Measurements from ENCODE around the gene ARHGAP12. TPM values are rescaled to one million over a fixed set of nuclear protein-coding genes. Genes with fewer than 3 reads are reported as not detected.

Gene ARHGAP12
- total RNA-seq, 1 donor from 2014 or later: 68.9 TPM

- H3K9ac ChIP-seq: no peak overlapping the region
- peak; percentile 48 for DNase-seq (ENCODE audit: low spot score)
- H3K27ac Mint-ChIP-seq: no peak overlapping the region
Observed at GRCh38 chr10:31803606-31804351, 124.9 kb downstream of the ARHGAP12 start.

GRCh38 chr10:31799181-31799580 is 129.4 kb downstream of the ARHGAP12 start:
- Mint-ChIP-seq H3K36me3 (peaks cover 4% of the 10 kb centered on the region), H3K27me3 (ENCODE audit: insufficient read depth, low read depth) (no peaks in the 10 kb centered on the region), H3K27ac (no peak overlapping the region), H3K4me1 (peaks cover 4% of the 10 kb centered on the region), H3K9me3 (no peaks in the 10 kb centered on the region), H3K4me3 (no peak overlapping the region)
- no peaks in the 10 kb centered on the region for H3K36me3 ChIP-seq
- H2AFZ ChIP-seq (replicated peaks): no peak overlapping the region
- peaks cover 4% of the 10 kb centered on the region for H3K4me1 ChIP-seq
- no peak for DNase-seq (ENCODE audit: low spot score)
- no peaks in the 10 kb centered on the region for H3K9me3 ChIP-seq (ENCODE audit: low read depth)
- no peak for TF ChIP-seq EZH2phosphoT487 (IDR thresholded peaks at IDR 0.05)
- TF ChIP-seq CTCF (IDR thresholded peaks at IDR 0.05): no peak
- TF ChIP-seq EZH2 (IDR thresholded peaks at IDR 0.05): no peak
- no peak overlapping the region for H3K9ac ChIP-seq
- no peaks in the 10 kb centered on the region for H4K20me1 ChIP-seq (ENCODE audit: low read depth)
- no peaks in the 10 kb centered on the region for H3K79me2 ChIP-seq (ENCODE audit: low read depth)
- no peak overlapping the region for H3K4me3 ChIP-seq
- no peaks in the 10 kb centered on the region for H3K27me3 ChIP-seq
- H3F3A ChIP-seq (ENCODE audit: low read depth): peaks cover under 1% of the 10 kb centered on the region
- no peak overlapping the region for H3K4me2 ChIP-seq
- no peak overlapping the region for H3K27ac ChIP-seq

More at GRCh38 chr10:31803606-31804351, 124.9 kb downstream of the ARHGAP12 start:
- H3K9me3 Mint-ChIP-seq: no peaks in the 10 kb centered on the region
- H3K36me3 Mint-ChIP-seq: peaks cover 7% of the 10 kb centered on the region
- TF ChIP-seq EZH2 (IDR thresholded peaks at IDR 0.05) (no peak), CTCF (IDR thresholded peaks at IDR 0.05) (no peak), EZH2phosphoT487 (IDR thresholded peaks at IDR 0.05) (no peak)
- no peak overlapping the region for H3K4me2 ChIP-seq
- H3K4me3 ChIP-seq: no peak overlapping the region
- no peaks in the 10 kb centered on the region for H3K79me2 ChIP-seq (ENCODE audit: low read depth)
- H4K20me1 ChIP-seq (ENCODE audit: low read depth): no peaks in the 10 kb centered on the region
- no peak overlapping the region for H3K4me3 Mint-ChIP-seq
- no peaks in the 10 kb centered on the region for H3K27me3 ChIP-seq
- H3K4me1 ChIP-seq: peaks cover 6% of the 10 kb centered on the region
- H3K9me3 ChIP-seq (ENCODE audit: low read depth): no peaks in the 10 kb centered on the region
- H3F3A ChIP-seq (ENCODE audit: low read depth): peaks cover 3% of the 10 kb centered on the region
- H3K27me3 Mint-ChIP-seq (ENCODE audit: insufficient read depth, low read depth): no peaks in the 10 kb centered on the region
- H3K4me1 Mint-ChIP-seq: peaks cover 6% of the 10 kb centered on the region
- H3K27ac ChIP-seq: no peak overlapping the region
- H3K36me3 ChIP-seq: peaks cover 6% of the 10 kb centered on the region
- H2AFZ ChIP-seq (replicated peaks): no peak overlapping the region

- no peak for DNase-seq (ENCODE audit: low spot score)
- Histone ChIP-seq H3K4me1 (no peaks in the 10 kb centered on the region), H3F3A (ENCODE audit: low read depth) (no peaks in the 10 kb centered on the region), H4K20me1 (ENCODE audit: low read depth) (no peaks in the 10 kb centered on the region), H2AFZ (replicated peaks) (no peak overlapping the region), H3K27me3 (no peaks in the 10 kb centered on the region), H3K79me2 (ENCODE audit: low read depth) (no peaks in the 10 kb centered on the region), H3K36me3 (no peaks in the 10 kb centered on the region), H3K9ac (no peak overlapping the region), H3K27ac (no peak overlapping the region), H3K9me3 (ENCODE audit: low read depth) (no peaks in the 10 kb centered on the region), H3K4me2 (no peak overlapping the region), H3K4me3 (no peak overlapping the region)
- H3K4me1 Mint-ChIP-seq: no peaks in the 10 kb centered on the region
- H3K9me3 Mint-ChIP-seq: peaks cover 11% of the 10 kb centered on the region
- no peaks in the 10 kb centered on the region for H3K36me3 Mint-ChIP-seq
- no peak for TF ChIP-seq EZH2phosphoT487 (IDR thresholded peaks at IDR 0.05)
- no peak for TF ChIP-seq CTCF (IDR thresholded peaks at IDR 0.05)
- H3K4me3 Mint-ChIP-seq: no peak overlapping the region
- no peak overlapping the region for H3K27ac Mint-ChIP-seq
- no peaks in the 10 kb centered on the region for H3K27me3 Mint-ChIP-seq (ENCODE audit: insufficient read depth, low read depth)
Observed at GRCh38 chr10:31792745-31793144, 135.9 kb downstream of the ARHGAP12 start.

Data from neural progenitor cell (in vitro differentiated cells).